CD4-positive, alpha-beta T cell (primary cell): ENCODE data around the gene RNF175. TPM values are rescaled to one million over a fixed set of nuclear protein-coding genes. Genes with fewer than 3 reads are reported as not detected.

Experiments
- ATAC-seq: fragments of 200-7000 bp; cut with Tn5 transposase; one replicate; pipeline ENCODE4 v1.10.0; 2022; ENCODE audit warnings: mild to moderate bottlenecking; ENCODE audit not compliant: poor library complexity
- CTCF ChIA-PET: fragments of 350-600 bp; sonication (Branson Sonifier 250); formaldehyde crosslinking; loops from one replicate; lab custom pipeline; 2021; ENCODE audit warnings: antibody characterized with exemption, inconsistent platforms; lab: Charles Lee
- POLR2A ChIA-PET: fragments of 350-600 bp; sonication (Branson Sonifier 250); formaldehyde crosslinking; loops from one replicate; lab custom pipeline; 2021; ENCODE audit warnings: antibody characterized with exemption, inconsistent platforms; lab: Charles Lee
- DNase-seq, 14 experiments: peaks; one replicate each; pipeline ENCODE4 v3.0.0-alpha.2; 2013 to 2020; ENCODE audit warnings: mixed read lengths in 2 of 14
- H3K27ac ChIP-seq, 2 donors: one replicate each; pipeline versions ENCODE4 v1.5.1 to v1.7.0; 2013; ENCODE audit warnings: low read length in 2 of 2, low read depth in 1 of 2, mild to moderate bottlenecking in 1 of 2
- H3K27me3 ChIP-seq, 2 experiments: 1 replicate in 1 of 2; 2 replicates in 1 of 2; pipeline versions ENCODE4 v1.6.1 to v1.7.0; 2013; ENCODE audit warnings: low read length in 2 of 2, control low read depth in 1 of 2, mild to moderate bottlenecking in 1 of 2, moderate library complexity in 1 of 2; ENCODE audit not compliant: insufficient read depth in 2 of 2, control insufficient read depth in 1 of 2
- H3K36me3 ChIP-seq: one replicate; pipeline ENCODE4 v1.6.1; 2013; ENCODE audit warnings: low read length, control low read depth; ENCODE audit not compliant: insufficient read depth
- H3K4me1 ChIP-seq: one replicate; pipeline ENCODE4 v1.6.1; 2013; ENCODE audit warnings: low read length, control low read depth; ENCODE audit not compliant: insufficient read depth
- H3K4me3 ChIP-seq: one replicate; pipeline ENCODE4 v1.5.1; 2013; ENCODE audit warnings: mild to moderate bottlenecking, low read length, moderate library complexity
- H3K9me3 ChIP-seq, 2 experiments: 1 replicate in 1 of 2; 2 replicates in 1 of 2; pipeline versions ENCODE4 v1.6.1 to v1.7.0; 2013; ENCODE audit warnings: low read length in 2 of 2, mild to moderate bottlenecking in 2 of 2, control low read depth in 1 of 2, moderate library complexity in 1 of 2; ENCODE audit not compliant: control insufficient read depth in 1 of 2, insufficient read depth in 1 of 2
- H3K27ac Mint-ChIP-seq: one replicate; pipeline ENCODE4 v1.8.0; 2020; ENCODE audit warnings: mixed read lengths
- H3K27me3 Mint-ChIP-seq: one replicate; pipeline ENCODE4 v1.8.0; 2021; ENCODE audit warnings: mixed read lengths
- H3K36me3 Mint-ChIP-seq: one replicate; pipeline ENCODE4 v1.8.0; 2021; ENCODE audit warnings: low read depth, mixed read lengths
- H3K4me1 Mint-ChIP-seq: one replicate; pipeline ENCODE4 v1.8.0; 2021; ENCODE audit warnings: low read depth, mixed read lengths
- H3K4me3 Mint-ChIP-seq: one replicate; pipeline ENCODE4 v1.8.0; 2020; ENCODE audit warnings: mild to moderate bottlenecking, mixed read lengths
- H3K9me3 Mint-ChIP-seq: one replicate; pipeline ENCODE4 v1.8.0; 2020; ENCODE audit warnings: mixed read lengths
- intact Hi-C, 2 experiments: fragments of 100-400 bp; cut with DNase I in 1 of 2; cut with micrococcal nuclease in 1 of 2; formaldehyde crosslinking; loops; one replicate each; pipeline versions ENCODE4 v1.15.1 to v1.9.0; 2023 to 2025; cut with DNase I, micrococcal nuclease
- total RNA-seq, 174 experiments: library from RNA in 2 of 174; stranded (reverse) in 2 of 174; gene quantifications; one replicate each; pipeline ENCODE4 v1.2.3 and lab custom pipeline; 2021 to 2026
- TF ChIP-seq, protein P1 (sequence below): fragments of 200-600 bp; IDR thresholded peaks from one replicate; pipeline ENCODE4 v1.8.0; 2022; ENCODE audit warnings: antibody characterized with exemption, mild to moderate bottlenecking

The RNF175 gene
- total RNA-seq, 2 experiments from 2014 or later, result 1.4 to 1.8 TPM

DNA sequence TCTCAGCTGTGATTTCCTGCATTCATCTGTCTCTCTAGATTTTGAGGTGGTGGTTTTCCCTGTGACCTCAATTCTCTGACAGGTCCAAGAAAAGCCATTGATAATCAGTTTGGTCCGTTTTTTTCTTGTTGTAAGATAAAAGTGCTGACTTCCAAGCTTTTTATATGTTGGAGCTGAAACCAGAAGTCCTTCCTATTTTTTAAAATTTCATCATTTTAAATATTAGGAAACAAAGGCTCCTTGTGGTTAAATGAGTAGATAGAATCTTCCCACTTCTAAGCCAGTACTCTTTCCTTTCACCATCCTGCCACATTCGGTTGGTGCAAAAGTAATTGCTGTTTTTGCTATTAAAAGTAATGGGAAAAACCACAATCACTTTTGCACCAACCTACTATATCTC lies 18.3 kb downstream of the RNF175 start:
- ChIA-PET CTCF (interaction anchor here (0.6 to 1.9 kb wide), 3 partner anchors 9 to 1083 kb away, joined by 3 to 4 read pairs (median 4); no protein-coding TSS in a partner anchor), POLR2A (no interaction called here)
- no peaks in the 10 kb centered on the region for H3K4me1 Mint-ChIP-seq
- H3K27me3 Mint-ChIP-seq, result peaks cover 10% of the 10 kb centered on the region
- TF ChIP-seq, protein P1, sequence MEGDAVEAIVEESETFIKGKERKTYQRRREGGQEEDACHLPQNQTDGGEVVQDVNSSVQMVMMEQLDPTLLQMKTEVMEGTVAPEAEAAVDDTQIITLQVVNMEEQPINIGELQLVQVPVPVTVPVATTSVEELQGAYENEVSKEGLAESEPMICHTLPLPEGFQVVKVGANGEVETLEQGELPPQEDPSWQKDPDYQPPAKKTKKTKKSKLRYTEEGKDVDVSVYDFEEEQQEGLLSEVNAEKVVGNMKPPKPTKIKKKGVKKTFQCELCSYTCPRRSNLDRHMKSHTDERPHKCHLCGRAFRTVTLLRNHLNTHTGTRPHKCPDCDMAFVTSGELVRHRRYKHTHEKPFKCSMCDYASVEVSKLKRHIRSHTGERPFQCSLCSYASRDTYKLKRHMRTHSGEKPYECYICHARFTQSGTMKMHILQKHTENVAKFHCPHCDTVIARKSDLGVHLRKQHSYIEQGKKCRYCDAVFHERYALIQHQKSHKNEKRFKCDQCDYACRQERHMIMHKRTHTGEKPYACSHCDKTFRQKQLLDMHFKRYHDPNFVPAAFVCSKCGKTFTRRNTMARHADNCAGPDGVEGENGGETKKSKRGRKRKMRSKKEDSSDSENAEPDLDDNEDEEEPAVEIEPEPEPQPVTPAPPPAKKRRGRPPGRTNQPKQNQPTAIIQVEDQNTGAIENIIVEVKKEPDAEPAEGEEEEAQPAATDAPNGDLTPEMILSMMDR, result no peak
- peaks cover 7% of the 10 kb centered on the region for H3K9me3 Mint-ChIP-seq
- no peak overlapping the region for H3K4me3 ChIP-seq
- H3K36me3 ChIP-seq, result no peaks in the 10 kb centered on the region
- peaks cover 0 to 4% of the 10 kb centered on the region in 2 experiments for H3K27me3 ChIP-seq
- intact Hi-C loops, result no loop called here
- H3K4me3 Mint-ChIP-seq, result no peak overlapping the region
- DNase-seq, result no peak
- H3K36me3 Mint-ChIP-seq, result no peaks in the 10 kb centered on the region
- no peak overlapping the region for H3K27ac ChIP-seq
- no peak for ATAC-seq
- peaks cover 0 to 7% of the 10 kb centered on the region in 2 experiments for H3K9me3 ChIP-seq
- no peak overlapping the region for H3K27ac Mint-ChIP-seq
- H3K4me1 ChIP-seq, result no peaks in the 10 kb centered on the region

DNA sequence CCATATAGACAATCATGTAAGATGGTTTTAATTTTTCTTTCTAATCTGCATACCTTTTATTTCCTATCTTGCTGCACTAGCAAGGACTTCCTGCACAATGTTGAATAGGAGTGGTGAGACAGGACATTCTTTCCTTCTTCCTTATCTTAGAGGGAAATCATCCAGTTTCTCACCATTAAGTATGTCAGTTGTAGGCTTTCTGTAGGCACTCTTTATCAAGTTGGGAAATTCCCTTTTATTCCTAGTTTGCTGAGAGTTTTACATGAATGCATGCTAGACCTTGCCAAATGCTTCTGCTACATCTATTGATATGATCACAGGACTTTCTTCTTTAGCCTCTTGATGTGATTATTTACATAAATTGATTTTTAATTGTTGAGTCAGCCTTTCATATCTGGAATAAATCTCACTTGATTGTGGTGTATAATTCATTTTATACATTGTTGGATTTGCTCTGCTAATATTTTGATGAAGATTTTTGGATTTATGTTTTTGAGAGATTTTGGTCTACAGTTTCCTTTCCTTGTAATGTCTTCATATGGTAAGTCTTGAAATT lies 23.8 kb downstream of the RNF175 start:
- H3K9me3 ChIP-seq, result peaks cover 0 to 5% of the 10 kb centered on the region in 2 experiments
- Mint-ChIP-seq H3K27ac (no peak overlapping the region), H3K9me3 (peaks cover 5% of the 10 kb centered on the region), H3K27me3 (peaks cover 3% of the 10 kb centered on the region), H3K36me3 (no peaks in the 10 kb centered on the region), H3K4me1 (no peaks in the 10 kb centered on the region), H3K4me3 (no peak overlapping the region)
- no peaks in the 10 kb centered on the region for H3K4me1 ChIP-seq
- ChIA-PET CTCF (no interaction called here), POLR2A (no interaction called here)
- no peaks in the 10 kb centered on the region for H3K36me3 ChIP-seq
- H3K27me3 ChIP-seq, result peaks cover 0 to 2% of the 10 kb centered on the region in 2 experiments
- TF ChIP-seq, protein P1, result no peak
- intact Hi-C loops, result no loop called here
- H3K27ac ChIP-seq, result no peak overlapping the region
- no peak for DNase-seq
- ATAC-seq, result no peak
- H3K4me3 ChIP-seq, result no peak overlapping the region

GRCh38 chr4:153733751-153734448 lies 25.9 kb downstream of the RNF175 start:
- Mint-ChIP-seq H3K4me1 (no peaks in the 10 kb centered on the region), H3K9me3 (no peaks in the 10 kb centered on the region), H3K36me3 (no peaks in the 10 kb centered on the region), H3K4me3 (no peak overlapping the region), H3K27ac (no peak overlapping the region), H3K27me3 (no peaks in the 10 kb centered on the region)
- intact Hi-C loops, result no loop called here
- no peak overlapping the region for H3K4me3 ChIP-seq
- TF ChIP-seq, protein P1, result no peak
- ChIA-PET CTCF (no interaction called here), POLR2A (no interaction called here)
- no peaks in the 10 kb centered on the region for H3K4me1 ChIP-seq
- ATAC-seq (no peak), DNase-seq (no peak)
- H3K9me3 ChIP-seq, result no peaks in the 10 kb centered on the region
- no peaks in the 10 kb centered on the region for H3K27me3 ChIP-seq
- no peaks in the 10 kb centered on the region for H3K36me3 ChIP-seq
- no peak overlapping the region for H3K27ac ChIP-seq
